Stomach (tissue), 9 donors: ENCODE data around the gene CRYBG1. TPM values are rescaled to one million over a fixed set of nuclear protein-coding genes. Genes with fewer than 3 reads are reported as not detected.

ENCODE experiments used
- DNase-seq, 2 donors: peaks; one replicate each; pipeline versions ENCODE4 v3.0.0 to v3.0.0-alpha.2; 2013 to 2019
- H3K27ac ChIP-seq, 5 donors: fragments of 200-600 bp in 4 of 5; sonication (generic) in 4 of 5; one replicate each; pipeline ENCODE4 v1.5.1; 2013 to 2019; ENCODE audit warnings: mild to moderate bottlenecking in 1 of 5, moderate library complexity in 1 of 5
- H3K27me3 ChIP-seq, 3 donors: fragments of 200-600 bp; sonication (generic); one replicate each; pipeline ENCODE4 v1.5.1; 2017 to 2019; ENCODE audit warnings: mixed run types in 1 of 3
- H3K36me3 ChIP-seq, 4 donors: fragments of 200-600 bp; sonication (generic); 1 replicate in 3 of 4; 2 replicates in 1 of 4; pipeline ENCODE4 v1.5.1; 2016 to 2019
- H3K4me1 ChIP-seq, 4 donors: fragments of 200-600 bp; sonication (generic); one replicate each; pipeline ENCODE4 v1.5.1; 2016 to 2019
- H3K4me3 ChIP-seq, 4 donors: fragments of 200-600 bp; sonication (generic) in 3 of 4; one replicate each; pipeline ENCODE4 v1.5.1; 2016 to 2019; ENCODE audit warnings: mild to moderate bottlenecking in 1 of 4
- H3K9me3 ChIP-seq, 4 donors: fragments of 200-600 bp; sonication (generic); one replicate each; pipeline ENCODE4 v1.5.1; 2016 to 2019
- CTCF ChIP-seq, 7 experiments: fragments of 450-650 bp in 4 of 7; fragments of 200-600 bp in 3 of 7; sonication (generic) in 3 of 7; IDR thresholded peaks; one replicate each; pipeline ENCODE4 v1.5.1; 2016 to 2019; ENCODE audit warnings: antibody characterized with exemption in 7 of 7, control low read depth in 2 of 7, mild to moderate bottlenecking in 1 of 7
- EP300 ChIP-seq: sonication (generic); formaldehyde crosslinking; IDR thresholded peaks from one replicate; pipeline ENCODE4 v1.6.1; 2017; ENCODE audit warnings: antibody characterized with exemption
- POLR2A ChIP-seq, 4 donors: fragments of 450-650 bp; IDR thresholded peaks; one replicate each; pipeline ENCODE4 v1.6.1; 2016; ENCODE audit warnings: antibody characterized with exemption in 4 of 4, control low read depth in 2 of 4, mild to moderate bottlenecking in 1 of 4, moderate library complexity in 1 of 4
- POLR2AphosphoS5 ChIP-seq, 3 donors: sonication (generic); formaldehyde crosslinking; IDR thresholded peaks; one replicate each; pipeline ENCODE4 v1.6.1; 2016; ENCODE audit warnings: antibody characterized with exemption in 3 of 3
- WGBS, 5 donors: extraction: QIAGEN DNeasy Blood & Tissue Kit in 3 of 5; methylation state at CpG; one replicate each; pipeline versions ENCODE4 v1.1.5 to v1.1.7; 2013 to 2018; 5-methylcytosine and 5-hydroxymethylcytosine counted together
- intact Hi-C: fragments of 100-400 bp; cut with DNase I; formaldehyde crosslinking; loops from one replicate; pipeline ENCODE4 v1.15.1; 2023; ENCODE audit warnings: low total_unique reads
- polyA plus RNA-seq, 3 donors: library from polyadenylated mRNA; stranded (reverse); fragments of 200-250 nt; gene quantifications; one replicate each; pipeline ENCODE4 v1.2.3, GENCODE V29; 2013
- total RNA-seq, 5 donors: library from RNA; depleted of rRNA; stranded (reverse); fragments of >200 nt; gene quantifications; one replicate each; pipeline versions ENCODE4 v1.1.0 to v1.2.3, GENCODE V29; 2014 to 2016
- donor health status: healthy with polysubstance abuse.
- donor health status: Bipolar disorder and iron deficiency.
- donor health status: healthy.

Gene CRYBG1
- total and polyA plus RNA-seq, 8 donors = 0.45 to 47.2 (median 9.9) TPM

GRCh38 chr6:106508834-106509233 lies 148.3 kb downstream of the CRYBG1 start:
- 53 to 71% (median 70%) methylated on average over 3 of the region's 3 CpGs for WGBS, 5 donors
- intact Hi-C loops = no loop called here
- no peak for TF ChIP-seq POLR2AphosphoS5 (IDR thresholded peaks at IDR 0.05)
- TF ChIP-seq POLR2A (IDR thresholded peaks at IDR 0.05) = no peak
- TF ChIP-seq EP300 = no peak
- no peak for TF ChIP-seq CTCF (IDR thresholded peaks at IDR 0.05)
- no peak for DNase-seq
- H3K27me3 ChIP-seq = peaks cover 6 to 55% (median 15%) of the 10 kb centered on the region in 3 donors
- H3K9me3 ChIP-seq = no peaks in the 10 kb centered on the region
- H3K36me3 ChIP-seq = no peaks in the 10 kb centered on the region
- no peak overlapping the region for H3K27ac ChIP-seq
- H3K4me3 ChIP-seq = no peak overlapping the region
- peaks cover 23 to 42% (median 34%) of the 10 kb centered on the region in 4 donors for H3K4me1 ChIP-seq

GRCh38 chr6:106509420-106510089 lies 149.0 kb downstream of the CRYBG1 start:
- Histone ChIP-seq H3K4me1 (peaks cover 23 to 49% (median 38%) of the 10 kb centered on the region in 4 donors), H3K36me3 (no peaks in the 10 kb centered on the region), H3K9me3 (no peaks in the 10 kb centered on the region), H3K27me3 (peaks cover 6 to 55% (median 15%) of the 10 kb centered on the region in 3 donors), H3K27ac (no peak overlapping the region), H3K4me3 (peak overlapping the region; percentile 41 to 85 (median 74))
- WGBS, 5 donors = 31 to 50% (median 48%) methylated on average over 24 to 25 of the region's 25 CpGs
- intact Hi-C loops = no loop called here
- peak in 1 of 2 donors; percentile 29 for DNase-seq
- TF ChIP-seq POLR2A (IDR thresholded peaks at IDR 0.05) (no peak), POLR2AphosphoS5 (IDR thresholded peaks at IDR 0.05) (no peak), EP300 (no peak), CTCF (IDR thresholded peaks at IDR 0.05) (no peak)

- TF ChIP-seq CTCF (IDR thresholded peaks at IDR 0.05) (no peak), POLR2A (IDR thresholded peaks at IDR 0.05) (no peak), EP300 (no peak)
- Histone ChIP-seq H3K4me1 (peaks cover 23 to 50% (median 41%) of the 10 kb centered on the region in 4 donors), H3K9me3 (no peaks in the 10 kb centered on the region), H3K36me3 (no peaks in the 10 kb centered on the region), H3K4me3 (peak overlapping the region; percentile 41 to 85 (median 74)), H3K27me3 (peaks cover 6 to 55% (median 15%) of the 10 kb centered on the region in 3 donors), H3K27ac (peak overlapping the region in 1 of 5 donors; percentile 4)
- 1 to 2% (median 1%) methylated on average over 41 to 56 of the region's 56 CpGs for WGBS, 5 donors
- intact Hi-C loops = no loop called here
- DNase-seq = peak; percentile 76 to 81
Measured at GRCh38 chr6:106510090-106510970, 149.8 kb downstream of the CRYBG1 start.

- intact Hi-C loops = no loop called here
- TF ChIP-seq EP300 (no peak), POLR2A (IDR thresholded peaks at IDR 0.05) (no peak), POLR2AphosphoS5 (IDR thresholded peaks at IDR 0.05) (no peak), CTCF (IDR thresholded peaks at IDR 0.05) (no peak)
Measured at GRCh38 chr6:106511288-106512047, 151.0 kb downstream of the CRYBG1 start.

More at GRCh38 chr6:106511288-106512047, 151.0 kb downstream of the CRYBG1 start:
- Histone ChIP-seq H3K27me3 (peaks cover 6 to 55% (median 15%) of the 10 kb centered on the region in 3 donors), H3K4me1 (peaks cover 23 to 53% (median 41%) of the 10 kb centered on the region in 4 donors), H3K9me3 (no peaks in the 10 kb centered on the region), H3K27ac (peak overlapping the region; percentile 81 to 95 (median 92)), H3K36me3 (no peaks in the 10 kb centered on the region), H3K4me3 (peak overlapping the region; percentile 65 to 86 (median 84))
- WGBS, 5 donors = 0 to 4% (median 0%) methylated on average over 19 to 29 of the region's 29 CpGs
- DNase-seq = peak; percentile 39 to 61
